Left lung (tissue), 10 donors: ENCODE measurements around the gene MYL1. TPM values are rescaled to one million over a fixed set of nuclear protein-coding genes. Genes with fewer than 3 reads are reported as not detected.

Source experiments
- ATAC-seq: fragments of 200-7000 bp; cut with Tn5 transposase; one replicate; pipeline ENCODE4 v1.9.1; 2020; ENCODE audit warnings: moderate library complexity
- DNase-seq, 4 donors: peaks; one replicate each; pipeline ENCODE4 v3.0.0-alpha.2; 2013 to 2020
- H3K27ac ChIP-seq, 2 donors: fragments of 200-600 bp; sonication (generic) in 1 of 2; one replicate each; pipeline versions ENCODE4 v1.5.0 to v1.8.0; 2020 to 2021
- H3K27me3 ChIP-seq, 2 donors: fragments of 200-600 bp; sonication (generic) in 1 of 2; one replicate each; pipeline versions ENCODE4 v1.5.0 to v1.8.0; 2020 to 2021
- H3K36me3 ChIP-seq, 2 donors: fragments of 200-600 bp; sonication (generic) in 1 of 2; one replicate each; pipeline versions ENCODE4 v1.5.0 to v1.8.0; 2020 to 2021
- H3K4me1 ChIP-seq, 2 donors: fragments of 200-600 bp; one replicate each; pipeline ENCODE4 v1.8.0; 2021
- H3K4me3 ChIP-seq, 2 donors: fragments of 200-600 bp; sonication (generic) in 1 of 2; one replicate each; pipeline versions ENCODE4 v1.5.0 to v1.8.0; 2020 to 2021; ENCODE audit warnings: mild to moderate bottlenecking in 1 of 2
- H3K9me3 ChIP-seq, 2 donors: fragments of 200-600 bp; sonication (generic) in 1 of 2; one replicate each; pipeline versions ENCODE4 v1.5.0 to v1.8.0; 2020 to 2021
- CTCF ChIP-seq, 2 donors: fragments of 200-600 bp; sonication (generic) in 1 of 2; IDR thresholded peaks; one replicate each; pipeline versions ENCODE4 v1.5.0 to v1.8.0; 2021; ENCODE audit warnings: antibody characterized with exemption in 2 of 2
- intact Hi-C, 2 donors: fragments of 100-400 bp; cut with DNase I; formaldehyde crosslinking; loops; one replicate each; pipeline versions ENCODE4 v1.11.2 to v1.14.2; 2022
- polyA plus RNA-seq, 6 donors: library from polyadenylated mRNA; unstranded; fragments of 120-200 nt; gene quantifications; one replicate each; pipeline ENCODE4 v1.2.1, GENCODE V29; 2013; ENCODE audit not compliant: insufficient read length in 6 of 6
- total RNA-seq, 2 donors: library from RNA; stranded (reverse); fragmentation: NEBNext Ultra II Directional; extraction: Animal tissue kit (Norgen Biotek cat#: 25700); gene quantifications; one replicate each; pipeline ENCODE4 v1.2.1, GENCODE V29; 2021
- donor health status: DM: no; HTN: yes; CAD: no.
- donor health status: DM: no; HTN: no; CAD: no.

Gene MYL1
- total and polyA plus RNA-seq, 8 donors, result 0.54 TPM; not detected in 7

- H3K27ac ChIP-seq, result no peak overlapping the region
- DNase-seq (no peak), ATAC-seq (no peak)
- intact Hi-C loops, result no loop called here
- TF ChIP-seq CTCF (IDR thresholded peaks at IDR 0.05), result no peak
- no peak overlapping the region for H3K4me3 ChIP-seq
- H3K4me1 ChIP-seq, result no peaks in the 10 kb centered on the region
- no peaks in the 10 kb centered on the region for H3K36me3 ChIP-seq
- no peaks in the 10 kb centered on the region for H3K27me3 ChIP-seq
- H3K9me3 ChIP-seq, result no peaks in the 10 kb centered on the region
Observed at GRCh38 chr2:210302326-210302725, 12.6 kb downstream of the MYL1 start.

- no peak for TF ChIP-seq CTCF (IDR thresholded peaks at IDR 0.05)
- H3K4me3 ChIP-seq, result no peak overlapping the region
- intact Hi-C loops, result no loop called here
- H3K36me3 ChIP-seq, result no peaks in the 10 kb centered on the region
- H3K4me1 ChIP-seq, result no peaks in the 10 kb centered on the region
- ATAC-seq (no peak), DNase-seq (no peak)
- no peaks in the 10 kb centered on the region for H3K9me3 ChIP-seq
- H3K27me3 ChIP-seq, result no peaks in the 10 kb centered on the region
- H3K27ac ChIP-seq, result no peak overlapping the region
Observed at GRCh38 chr2:210299866-210300373, 15.1 kb downstream of the MYL1 start.

- Histone ChIP-seq H3K4me1 (no peaks in the 10 kb centered on the region), H3K27ac (no peak overlapping the region), H3K4me3 (no peak overlapping the region), H3K36me3 (no peaks in the 10 kb centered on the region), H3K27me3 (no peaks in the 10 kb centered on the region), H3K9me3 (peaks cover 0 to 10% of the 10 kb centered on the region in 2 donors)
- TF ChIP-seq CTCF (IDR thresholded peaks at IDR 0.05), result no peak
- ATAC-seq, result no peak
- DNase-seq, result no peak
- intact Hi-C loops, result no loop called here
Observed at GRCh38 chr2:210288408-210288807, 26.6 kb downstream of the MYL1 start.

GRCh38 chr2:210287301-210287700 lies 27.7 kb downstream of the MYL1 start:
- H3K27ac ChIP-seq, result no peak overlapping the region
- peaks cover 0 to 18% of the 10 kb centered on the region in 2 donors for H3K9me3 ChIP-seq
- H3K36me3 ChIP-seq, result no peaks in the 10 kb centered on the region
- no peak for TF ChIP-seq CTCF (IDR thresholded peaks at IDR 0.05)
- no peaks in the 10 kb centered on the region for H3K4me1 ChIP-seq
- H3K4me3 ChIP-seq, result no peak overlapping the region
- intact Hi-C loops, result no loop called here
- H3K27me3 ChIP-seq, result no peaks in the 10 kb centered on the region
- DNase-seq (no peak), ATAC-seq (no peak)

- ATAC-seq (no peak), DNase-seq (no peak)
- H3K36me3 ChIP-seq, result no peaks in the 10 kb centered on the region
- H3K4me3 ChIP-seq, result no peak overlapping the region
- no peak overlapping the region for H3K27ac ChIP-seq
- intact Hi-C loops, result no loop called here
- no peaks in the 10 kb centered on the region for H3K27me3 ChIP-seq
- no peak for TF ChIP-seq CTCF (IDR thresholded peaks at IDR 0.05)
- H3K9me3 ChIP-seq, result peaks cover 0 to 18% of the 10 kb centered on the region in 2 donors
- no peaks in the 10 kb centered on the region for H3K4me1 ChIP-seq
Observed at GRCh38 chr2:210286123-210286680, 28.8 kb downstream of the MYL1 start.
